ENCODE results near the gene PARD3. TPM values are rescaled to one million over a fixed set of nuclear protein-coding genes. Genes with fewer than 3 reads are reported as not detected.
"Not testable (repeated sequence)": the region's sequence is repeated elsewhere in the genome, so short reads cannot be mapped to it uniquely, and the experiment has no call there.

Gene PARD3
- total RNA-seq, 1 donor, result 42.1 TPM

GRCh38 chr10:34462993-34463392 lies 352.1 kb downstream of the PARD3 start:
- DNase-seq (ENCODE audit: low read depth), result no peak
- H3K4me3 ChIP-seq (ENCODE audit: low read depth, low read length), result no peak overlapping the region
- no peak for TF ChIP-seq CTCF (IDR thresholded peaks at IDR 0.05; ENCODE audit: insufficient read depth, low read length)

DNA sequence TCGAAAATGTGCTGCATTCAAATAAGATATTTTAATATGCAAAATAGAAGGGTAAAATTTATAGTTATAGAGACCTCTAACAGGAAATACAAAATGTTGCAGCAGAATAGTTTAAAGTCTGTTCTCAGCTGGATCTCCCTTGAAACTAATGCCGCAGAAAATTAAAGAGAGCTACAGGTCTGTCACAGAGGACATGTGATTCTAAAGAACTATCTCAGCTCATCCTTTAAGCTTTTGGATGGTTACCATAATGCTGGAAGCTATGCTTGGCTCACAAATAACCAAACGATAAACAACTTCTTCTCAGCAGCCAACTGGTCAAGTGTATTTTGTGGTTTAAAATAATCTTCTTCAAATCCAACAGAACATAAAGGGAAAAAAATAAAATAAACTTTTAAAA lies 353.0 kb downstream of the PARD3 start:
- TF ChIP-seq CTCF (IDR thresholded peaks at IDR 0.05; ENCODE audit: insufficient read depth, low read length), result no peak
- no peak for DNase-seq (ENCODE audit: low read depth)
- no peak overlapping the region for H3K4me3 ChIP-seq (ENCODE audit: low read depth, low read length)

GRCh38 chr10:34454590-34455261 lies 360.4 kb downstream of the PARD3 start:
- TF ChIP-seq CTCF (IDR thresholded peaks at IDR 0.05; ENCODE audit: insufficient read depth, low read length), result no peak
- DNase-seq (ENCODE audit: low read depth), result peak; percentile 77
- no peak overlapping the region for H3K4me3 ChIP-seq (ENCODE audit: low read depth, low read length)

- no peak overlapping the region for H3K4me3 ChIP-seq (ENCODE audit: low read depth, low read length)
- no peak for TF ChIP-seq CTCF (IDR thresholded peaks at IDR 0.05; ENCODE audit: insufficient read depth, low read length)
- DNase-seq (ENCODE audit: low read depth), result peak; percentile 12
Measured at GRCh38 chr10:34449836-34450235, 365.3 kb downstream of the PARD3 start.

GRCh38 chr10:34446049-34446448 lies 369.0 kb downstream of the PARD3 start:
- no peak overlapping the region for H3K4me3 ChIP-seq (ENCODE audit: low read depth, low read length)
- no peak for TF ChIP-seq CTCF (IDR thresholded peaks at IDR 0.05; ENCODE audit: insufficient read depth, low read length)
- no peak for DNase-seq (ENCODE audit: low read depth)

- no peak for TF ChIP-seq CTCF (IDR thresholded peaks at IDR 0.05; ENCODE audit: insufficient read depth, low read length)
- H3K4me3 ChIP-seq (ENCODE audit: low read depth, low read length), result no peak overlapping the region
- peak; percentile 33 for DNase-seq (ENCODE audit: low read depth)
Measured at GRCh38 chr10:34444223-34445183, 370.6 kb downstream of the PARD3 start.

DNA sequence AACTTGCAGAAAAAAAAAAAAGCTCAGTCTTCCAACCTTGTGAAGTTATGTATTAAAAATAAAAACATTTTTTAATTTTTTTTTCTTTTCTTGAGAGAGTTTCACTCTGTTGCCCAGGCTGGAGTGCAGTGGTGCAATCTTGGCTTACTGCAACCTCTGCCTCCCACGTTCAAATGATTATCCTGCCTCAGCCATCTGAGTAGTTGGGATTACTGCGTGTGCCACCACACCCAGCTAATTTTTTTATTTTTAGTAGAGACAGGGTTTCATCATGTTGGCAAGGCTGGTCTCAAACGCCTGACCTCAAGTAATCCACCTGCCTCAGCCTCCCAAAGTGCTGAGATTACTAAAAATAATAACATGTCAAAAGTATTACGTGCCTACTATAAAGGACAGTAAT lies 375.7 kb downstream of the PARD3 start:
- peak; percentile 59 for DNase-seq (ENCODE audit: low read depth)
- H3K4me3 ChIP-seq (ENCODE audit: low read depth, low read length), result not testable (repeated sequence)
